CD1c-positive myeloid dendritic cell (primary cell): ENCODE measurements around the gene PLK3.
"Not testable (repeated sequence)": the region's sequence is repeated elsewhere in the genome, so short reads cannot be mapped to it uniquely, and the experiment has no call there.

Source experiments
- DNase-seq: peaks from one replicate; pipeline ENCODE4 v3.0.0-alpha.2; 2016; ENCODE audit errors: extremely low spot score

PLK3 gene

GRCh38 chr1:44808938-44809917 lies 9.1 kb downstream of the PLK3 start:
- peak; percentile 93 for DNase-seq

GRCh38 chr1:44810101-44810761 lies 10.1 kb downstream of the PLK3 start:
- DNase-seq: peak; percentile 91

- DNase-seq: not testable (repeated sequence)
These were observed 10.6 kb downstream of the PLK3 start for GRCh38 chr1:44810762-44811105.

- peak; percentile 23 for DNase-seq
These were observed 11.1 kb downstream of the PLK3 start for GRCh38 chr1:44811234-44811633.

- no peak for DNase-seq
These were observed 12.8 kb downstream of the PLK3 start for GRCh38 chr1:44812822-44813543.

GRCh38 chr1:44815926-44816325 lies 15.7 kb downstream of the PLK3 start:
- DNase-seq: not testable (repeated sequence)

GRCh38 chr1:44817307-44817706 lies 17.1 kb downstream of the PLK3 start:
- no peak for DNase-seq

- no peak for DNase-seq
These were observed 17.8 kb downstream of the PLK3 start for GRCh38 chr1:44817771-44818495.

- DNase-seq: no peak
These were observed 19.0 kb downstream of the PLK3 start for GRCh38 chr1:44819196-44819607.

- DNase-seq: peak; percentile 94
These were observed 19.6 kb downstream of the PLK3 start for GRCh38 chr1:44819608-44820327.

- DNase-seq: no peak
These were observed 20.4 kb downstream of the PLK3 start for GRCh38 chr1:44820328-44821239.

- DNase-seq: no peak
These were observed 21.1 kb downstream of the PLK3 start for GRCh38 chr1:44821240-44821715.

- DNase-seq: no peak
These were observed 22.0 kb downstream of the PLK3 start for GRCh38 chr1:44822131-44822701.

GRCh38 chr1:44822981-44823451 lies 22.8 kb downstream of the PLK3 start:
- DNase-seq: no peak

GRCh38 chr1:44824392-44824791 lies 24.2 kb downstream of the PLK3 start:
- not testable (repeated sequence) for DNase-seq

GRCh38 chr1:44826375-44827196 lies 26.4 kb downstream of the PLK3 start:
- DNase-seq: peak; percentile 92

- no peak for DNase-seq
These were observed 27.2 kb downstream of the PLK3 start for GRCh38 chr1:44827197-44828002.
